ENCODE results near the gene CTNNA3.

DNA sequence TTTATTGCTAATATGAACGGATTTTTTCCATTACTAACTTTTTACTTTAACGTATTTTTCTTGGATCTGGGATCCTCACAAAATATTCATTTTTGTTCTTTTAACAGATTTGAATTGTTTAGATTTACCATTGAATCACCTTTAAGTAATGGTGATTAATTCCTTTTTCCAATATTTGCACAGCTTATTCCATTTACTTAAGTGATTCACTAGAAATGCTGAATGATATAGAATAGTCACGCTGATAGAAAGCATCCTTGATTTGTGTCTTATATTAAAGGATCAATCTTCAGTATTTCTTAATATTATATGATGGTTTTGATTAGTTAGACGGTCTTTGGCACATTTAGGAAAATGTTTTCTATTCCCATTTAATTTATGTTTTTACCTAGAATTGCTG is 886.6 kb downstream of the CTNNA3 start:
- TF ChIP-seq, protein P1, sequence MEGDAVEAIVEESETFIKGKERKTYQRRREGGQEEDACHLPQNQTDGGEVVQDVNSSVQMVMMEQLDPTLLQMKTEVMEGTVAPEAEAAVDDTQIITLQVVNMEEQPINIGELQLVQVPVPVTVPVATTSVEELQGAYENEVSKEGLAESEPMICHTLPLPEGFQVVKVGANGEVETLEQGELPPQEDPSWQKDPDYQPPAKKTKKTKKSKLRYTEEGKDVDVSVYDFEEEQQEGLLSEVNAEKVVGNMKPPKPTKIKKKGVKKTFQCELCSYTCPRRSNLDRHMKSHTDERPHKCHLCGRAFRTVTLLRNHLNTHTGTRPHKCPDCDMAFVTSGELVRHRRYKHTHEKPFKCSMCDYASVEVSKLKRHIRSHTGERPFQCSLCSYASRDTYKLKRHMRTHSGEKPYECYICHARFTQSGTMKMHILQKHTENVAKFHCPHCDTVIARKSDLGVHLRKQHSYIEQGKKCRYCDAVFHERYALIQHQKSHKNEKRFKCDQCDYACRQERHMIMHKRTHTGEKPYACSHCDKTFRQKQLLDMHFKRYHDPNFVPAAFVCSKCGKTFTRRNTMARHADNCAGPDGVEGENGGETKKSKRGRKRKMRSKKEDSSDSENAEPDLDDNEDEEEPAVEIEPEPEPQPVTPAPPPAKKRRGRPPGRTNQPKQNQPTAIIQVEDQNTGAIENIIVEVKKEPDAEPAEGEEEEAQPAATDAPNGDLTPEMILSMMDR (IDR thresholded peaks at IDR 0.05; ENCODE audit: insufficient read depth, low read length, poor library complexity, severe bottlenecking), result no peak
- no peak for TF ChIP-seq EZH2phosphoT487 (conservative IDR thresholded peaks at IDR 0.05; ENCODE audit: low read length)
